ENCODE measurements around the gene FAM9A.

Gene FAM9A

GRCh38 chrX:8801041-8801599 lies at the start of gene FAM9A:
Gene FAM9A, minus strand, starts transcription at chrX:8801383. Its CDS starts 1,212 bp downstream, at chrX:8800171.
- no peak for DNase-seq

- no peak for DNase-seq
Observed at GRCh38 chrX:8850478-8850877, 49.3 kb upstream of the FAM9A start.

GRCh38 chrX:8849945-8850344 lies 48.8 kb upstream of the FAM9A start:
- no peak for DNase-seq

- DNase-seq = no peak
Observed at GRCh38 chrX:8849458-8849857, 48.3 kb upstream of the FAM9A start.

GRCh38 chrX:8848911-8849310 lies 47.7 kb upstream of the FAM9A start:
- DNase-seq = no peak

GRCh38 chrX:8848441-8848840 lies 47.3 kb upstream of the FAM9A start:
- no peak for DNase-seq

- no peak for DNase-seq
Observed at GRCh38 chrX:8847360-8847759, 46.2 kb upstream of the FAM9A start.

- DNase-seq = no peak
Observed at GRCh38 chrX:8846266-8846665, 45.1 kb upstream of the FAM9A start.

GRCh38 chrX:8845469-8845868 lies 44.3 kb upstream of the FAM9A start:
- no peak for DNase-seq

- no peak for DNase-seq
Observed at GRCh38 chrX:8845060-8845459, 43.9 kb upstream of the FAM9A start.

GRCh38 chrX:8844157-8844556 lies 43.0 kb upstream of the FAM9A start:
- no peak for DNase-seq

GRCh38 chrX:8841911-8842310 lies 40.7 kb upstream of the FAM9A start:
- DNase-seq = no peak

GRCh38 chrX:8834392-8834791 lies 33.2 kb upstream of the FAM9A start:
- DNase-seq = no peak

- no peak for DNase-seq
Observed at GRCh38 chrX:8832582-8833378, 31.6 kb upstream of the FAM9A start.

- no peak for DNase-seq
Observed at GRCh38 chrX:8823698-8824097, 22.5 kb upstream of the FAM9A start.

GRCh38 chrX:8822002-8822401 lies 20.8 kb upstream of the FAM9A start:
- DNase-seq = no peak

- no peak for DNase-seq
Observed at GRCh38 chrX:8820910-8821527, 19.8 kb upstream of the FAM9A start.

GRCh38 chrX:8815460-8816065 lies 14.4 kb upstream of the FAM9A start:
- no peak for DNase-seq

GRCh38 chrX:8813036-8813435 lies 11.9 kb upstream of the FAM9A start:
- no peak for DNase-seq

- DNase-seq = no peak
Observed at GRCh38 chrX:8811611-8812010, 10.4 kb upstream of the FAM9A start.

GRCh38 chrX:8808661-8809060 lies 7.5 kb upstream of the FAM9A start:
- DNase-seq = no peak

GRCh38 chrX:8805974-8806373 lies 4.8 kb upstream of the FAM9A start:
- no peak for DNase-seq

- no peak for DNase-seq
Observed at GRCh38 chrX:8805046-8805445, 3.9 kb upstream of the FAM9A start.

- DNase-seq = no peak
Observed at GRCh38 chrX:8803326-8803725, 2.1 kb upstream of the FAM9A start.

All from activated CD4-positive, alpha-beta T cell treated with anti-CD3 and anti-CD28 coated beads, Interleukin-2, amount 50 U/mL, for 4 hours (primary cell).